ENCODE results near the gene SUMO3.

Gene SUMO3

GRCh38 chr21:44778094-44778493 lies 39.8 kb downstream of the SUMO3 start:
- DNase-seq = no peak

DNA sequence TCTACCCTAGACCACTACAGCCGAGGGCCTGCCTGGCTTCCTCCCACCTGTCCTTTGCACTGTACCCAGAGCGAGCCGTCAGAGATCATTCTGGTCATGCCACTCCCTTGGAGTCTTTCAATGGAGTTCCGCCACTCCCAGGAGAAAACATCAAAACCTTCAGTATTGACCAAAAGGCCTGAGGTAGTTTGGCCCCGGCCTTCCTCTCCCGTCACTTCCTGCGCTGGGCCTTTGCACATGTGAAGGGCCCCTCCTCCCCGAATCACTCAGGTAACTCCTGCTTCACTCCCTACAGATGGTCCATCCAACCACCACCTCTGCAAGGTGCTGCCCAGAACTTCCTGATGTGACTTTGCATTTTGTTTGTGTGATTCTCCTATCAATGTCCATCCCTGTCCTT lies 42.9 kb downstream of the SUMO3 start:
- DNase-seq = no peak

DNA sequence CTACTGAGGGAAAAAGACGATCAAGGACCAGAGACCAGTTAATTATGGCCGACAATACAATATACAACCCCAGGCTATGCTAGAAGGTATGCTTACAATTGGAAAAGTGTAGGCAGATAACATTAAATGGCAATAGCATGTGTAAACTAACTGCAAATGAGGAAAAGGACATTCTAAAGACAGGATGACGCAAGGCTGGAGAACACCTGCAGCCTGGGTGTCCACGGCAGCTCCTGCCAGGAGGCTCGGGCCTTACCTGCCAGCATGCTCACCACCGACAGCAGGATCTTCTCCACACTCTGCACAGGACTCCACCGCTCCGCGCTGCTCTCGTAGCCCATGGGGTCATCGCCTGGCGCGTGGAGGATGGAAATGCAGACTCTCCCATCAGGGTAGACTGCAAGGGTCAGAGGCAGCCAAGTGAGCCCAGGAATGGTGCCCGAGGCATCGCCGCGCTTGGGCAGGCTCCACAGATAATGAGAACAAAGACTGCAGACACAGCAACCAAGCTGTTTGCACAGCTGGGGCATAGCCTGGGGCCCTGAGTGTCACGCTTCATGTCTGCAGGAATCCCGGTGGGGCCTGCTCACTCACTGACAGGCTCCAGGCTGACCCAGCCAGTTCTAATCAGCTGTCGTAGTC lies 44.5 kb downstream of the SUMO3 start:
- DNase-seq = no peak

DNA sequence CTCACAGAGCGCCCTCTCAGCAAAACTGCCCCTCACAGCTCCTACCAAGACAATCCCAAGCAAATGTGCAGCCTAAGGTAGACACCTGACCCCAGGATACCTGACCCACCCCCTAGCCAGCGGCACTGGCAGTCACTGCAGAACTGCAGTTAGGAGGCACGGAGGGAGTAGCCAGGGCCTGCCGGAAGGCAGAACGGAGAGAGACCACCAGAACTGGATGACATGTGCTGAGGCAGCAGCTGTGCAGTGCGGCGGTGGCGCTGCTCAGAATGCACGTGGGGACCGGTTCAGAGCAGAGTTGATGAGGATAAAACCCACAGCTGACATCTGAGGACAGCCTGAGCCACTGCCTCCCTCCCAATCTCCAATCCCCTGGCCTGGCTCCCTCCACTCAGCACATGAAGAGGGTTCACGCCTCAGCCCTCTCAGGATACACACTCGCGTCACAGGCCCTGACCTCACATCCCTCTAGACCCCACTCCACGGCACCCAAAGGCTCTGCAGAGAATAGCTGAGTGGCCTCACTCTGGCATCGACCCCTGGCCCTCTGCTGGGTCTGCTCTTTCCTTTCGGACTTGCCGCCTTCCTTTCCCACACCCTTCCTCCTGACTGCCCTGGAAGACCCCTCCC lies 45.9 kb downstream of the SUMO3 start:
- no peak for DNase-seq

GRCh38 chr21:44767834-44768831 lies 49.7 kb downstream of the SUMO3 start:
- no peak for DNase-seq

DNA sequence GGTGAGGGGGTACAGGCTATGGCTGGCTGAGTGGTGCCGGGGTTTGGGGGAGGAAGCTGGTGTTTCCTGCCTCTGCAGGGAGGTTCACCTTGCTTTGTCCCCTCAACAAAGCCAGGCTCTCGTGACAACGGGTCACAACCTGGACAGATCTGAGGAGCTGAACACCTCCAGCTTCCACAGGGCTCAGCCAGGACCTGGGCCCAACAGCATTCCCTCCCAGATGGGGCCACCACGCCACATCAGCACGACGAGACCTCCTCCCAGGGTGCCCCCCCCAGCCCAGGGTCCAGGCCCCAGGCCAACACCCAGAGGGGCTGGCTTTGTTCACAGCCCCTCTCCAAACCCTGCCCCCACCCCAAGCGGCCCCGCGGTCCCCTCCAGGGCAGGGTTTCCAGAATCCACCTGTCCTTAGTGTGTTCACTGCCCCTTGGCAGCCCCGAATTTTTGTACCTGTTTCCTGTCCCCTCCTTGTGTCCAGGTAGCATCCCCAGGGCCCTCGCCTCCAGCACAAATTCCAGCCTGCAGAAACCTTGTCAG lies 51.0 kb downstream of the SUMO3 start:
- DNase-seq = no peak

DNA sequence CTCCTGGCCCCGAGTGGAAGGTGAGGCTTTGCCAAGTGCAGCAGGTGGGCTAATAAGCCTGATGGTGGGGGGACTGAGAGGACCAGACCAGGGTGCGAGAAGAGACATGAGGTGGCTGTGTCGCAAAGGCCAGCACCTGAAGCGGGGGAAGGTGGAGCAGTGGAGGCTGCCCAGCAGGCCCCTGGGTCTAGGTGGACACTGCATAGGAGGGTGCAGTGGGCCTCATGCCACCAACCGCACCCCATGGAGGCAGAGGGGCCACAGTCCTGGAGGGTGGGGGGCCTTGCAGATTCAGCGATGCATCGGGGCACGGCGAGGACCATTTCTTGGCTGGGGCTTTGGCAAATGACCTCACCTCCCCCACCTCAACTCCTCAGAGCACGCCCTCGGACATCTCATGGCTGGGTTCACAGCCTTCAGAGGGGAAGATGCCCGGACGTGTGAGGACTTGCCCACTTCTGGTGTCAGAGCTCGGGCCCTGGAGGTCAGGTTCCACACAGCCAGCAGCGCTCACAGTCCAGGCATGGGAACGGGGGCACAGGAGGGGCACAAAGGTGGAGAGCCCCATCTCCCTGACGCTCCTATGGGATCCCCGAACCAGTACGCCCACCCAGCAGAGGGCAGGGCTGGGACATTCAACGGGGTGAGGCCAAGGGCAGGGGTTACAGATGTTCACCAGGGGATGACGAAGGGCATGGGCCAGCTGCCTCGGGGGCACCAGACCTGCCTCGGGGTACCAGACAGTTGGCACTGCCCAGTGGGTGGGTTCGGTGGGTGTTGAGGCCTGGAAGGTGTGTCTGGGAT lies 51.6 kb downstream of the SUMO3 start:
- no peak for DNase-seq

- DNase-seq = peak; percentile 74
These were observed 52.4 kb downstream of the SUMO3 start for GRCh38 chr21:44765231-44766013.

DNA sequence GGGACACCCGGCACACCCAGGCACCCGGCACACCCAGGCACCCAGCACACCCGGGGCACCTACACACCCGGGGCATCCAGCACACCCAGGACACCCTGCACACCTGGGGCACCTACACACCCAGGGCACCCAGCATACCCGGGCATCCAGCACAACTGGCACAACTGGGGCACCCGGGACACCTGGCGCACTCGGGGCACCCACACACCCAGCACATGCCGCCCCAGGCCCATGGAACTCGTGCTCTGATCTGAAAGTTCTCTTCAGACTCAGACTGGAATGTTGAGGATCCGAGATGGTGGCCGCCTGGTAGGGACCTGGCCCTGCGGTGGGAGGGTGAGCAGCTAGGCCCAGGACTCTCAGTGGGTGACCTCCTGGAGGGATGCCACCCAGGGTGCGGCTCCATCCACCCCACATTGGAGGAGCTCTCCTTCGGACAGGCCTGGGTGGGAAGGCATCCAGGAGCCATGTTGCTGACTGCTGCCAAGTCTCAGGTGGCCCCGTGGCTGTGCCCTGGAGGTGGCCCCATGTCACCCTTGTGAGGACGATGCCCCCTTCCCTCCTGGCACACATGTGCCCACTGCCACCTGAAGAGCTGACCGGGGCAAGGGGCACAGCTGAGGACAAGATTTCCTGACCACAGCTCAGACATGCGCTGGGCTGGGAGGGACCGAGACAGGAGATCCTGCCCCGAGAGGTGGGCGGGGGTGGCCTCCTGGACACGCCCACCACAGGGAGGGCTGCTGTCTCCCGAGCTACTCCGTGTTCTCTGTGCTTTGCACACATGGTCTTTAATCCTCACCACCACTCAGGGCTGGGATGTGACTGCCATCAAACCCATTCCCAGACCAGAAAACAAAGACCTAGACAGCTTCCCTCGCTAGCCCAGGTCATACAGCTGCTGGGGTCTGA lies 53.3 kb downstream of the SUMO3 start:
- DNase-seq = peak; percentile 20

DNA sequence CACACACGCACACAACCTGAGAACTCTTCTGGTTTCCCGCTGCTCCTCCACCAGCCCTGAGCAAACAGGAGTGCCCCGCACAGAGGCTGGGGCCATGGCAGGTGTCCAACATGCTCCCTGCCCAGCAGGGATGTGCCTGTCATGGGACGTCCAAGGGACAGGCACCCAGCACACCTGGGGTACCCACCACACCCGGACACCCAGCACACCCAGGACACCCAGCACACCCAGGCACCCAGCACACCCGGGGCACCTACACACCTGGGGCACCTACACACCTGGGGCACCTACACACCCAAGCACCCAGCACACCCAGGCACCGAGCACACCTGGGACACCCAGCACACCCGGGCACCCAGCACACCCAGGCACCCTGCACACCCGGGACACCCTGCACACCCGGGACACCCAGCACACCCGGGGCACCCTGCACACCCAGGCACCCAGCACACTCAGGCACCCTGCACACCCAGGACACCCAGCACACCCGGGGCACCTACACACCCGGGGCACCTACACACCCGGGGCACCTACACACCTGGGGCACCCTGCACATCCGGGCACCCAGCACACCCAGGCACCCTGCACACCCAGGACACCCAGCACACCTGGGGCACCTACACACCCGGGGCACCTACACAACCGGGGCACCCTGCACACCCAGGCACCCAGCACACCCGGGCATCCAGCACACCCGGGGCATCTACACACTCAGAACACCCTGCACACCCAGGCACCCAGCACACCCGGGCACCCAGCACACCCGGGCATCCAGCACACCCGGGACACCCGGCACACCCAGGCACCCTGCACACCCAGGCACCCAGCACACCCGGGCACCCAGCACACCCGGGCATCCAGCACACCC lies 54.2 kb downstream of the SUMO3 start:
- DNase-seq = no peak

- DNase-seq = no peak
These were observed 54.8 kb downstream of the SUMO3 start for GRCh38 chr21:44763050-44763378.

DNA sequence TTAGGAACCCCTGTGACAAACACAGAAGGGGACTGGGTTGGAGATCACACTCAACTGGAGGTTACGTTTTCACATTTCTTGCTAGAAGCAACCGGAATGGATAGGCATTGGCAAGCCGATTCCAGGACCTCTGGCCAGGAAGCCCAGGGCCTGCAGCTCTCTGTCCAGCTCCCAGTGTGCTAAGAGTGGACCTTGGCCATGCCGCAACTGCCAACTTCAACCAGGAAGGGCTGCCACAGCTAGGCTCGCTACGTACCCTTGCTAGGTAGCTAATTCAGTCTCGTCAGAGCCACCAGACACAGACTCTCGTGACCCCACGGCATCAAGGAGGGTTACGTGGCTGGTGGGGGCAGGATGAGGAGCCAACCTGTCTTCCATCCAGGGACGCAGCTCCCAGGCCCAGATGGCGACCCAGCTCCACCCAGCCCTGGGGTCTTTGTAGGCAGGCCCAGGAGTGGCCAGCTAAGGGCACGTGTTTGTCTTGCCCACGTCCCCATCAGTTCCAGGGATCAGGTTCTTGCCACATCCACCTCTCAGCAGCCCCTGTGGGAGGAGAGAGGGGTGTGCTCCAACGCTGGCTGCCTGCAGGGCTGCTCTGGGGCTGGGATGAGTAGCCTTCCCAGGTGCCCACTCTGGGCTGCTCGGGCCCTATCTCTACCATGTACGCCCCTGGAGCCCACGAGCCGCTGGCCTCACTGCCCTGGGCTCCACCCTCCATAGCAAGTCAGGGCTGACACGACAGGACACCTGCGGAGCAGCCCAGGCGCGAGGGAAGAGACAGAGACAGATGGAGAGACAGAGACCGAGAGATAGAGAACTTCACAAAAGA lies 55.4 kb downstream of the SUMO3 start:
- DNase-seq = no peak

DNA sequence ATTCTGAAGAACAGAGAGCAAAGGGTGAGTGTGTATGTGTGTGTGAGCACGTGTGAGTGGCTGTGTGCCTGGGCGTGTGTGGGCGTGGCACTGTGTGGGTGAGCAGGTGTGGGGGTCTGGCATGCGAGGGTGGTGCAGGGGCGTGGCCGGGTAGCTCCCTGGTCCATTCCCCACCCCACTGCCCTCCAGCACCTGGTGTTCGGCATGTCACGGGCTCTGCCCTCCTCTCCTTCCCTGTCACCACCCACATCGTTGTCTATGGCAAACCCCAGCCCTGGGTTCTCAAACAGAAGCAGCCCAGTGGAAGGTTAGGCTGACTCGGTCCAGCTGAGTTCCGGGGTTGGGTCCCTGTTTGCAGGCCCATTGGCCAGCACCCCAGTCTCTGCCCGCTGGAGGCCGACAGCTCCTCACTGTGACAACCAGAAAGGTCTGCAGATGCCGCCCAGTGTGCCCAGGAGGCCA lies 56.1 kb downstream of the SUMO3 start:
- no peak for DNase-seq

DNA sequence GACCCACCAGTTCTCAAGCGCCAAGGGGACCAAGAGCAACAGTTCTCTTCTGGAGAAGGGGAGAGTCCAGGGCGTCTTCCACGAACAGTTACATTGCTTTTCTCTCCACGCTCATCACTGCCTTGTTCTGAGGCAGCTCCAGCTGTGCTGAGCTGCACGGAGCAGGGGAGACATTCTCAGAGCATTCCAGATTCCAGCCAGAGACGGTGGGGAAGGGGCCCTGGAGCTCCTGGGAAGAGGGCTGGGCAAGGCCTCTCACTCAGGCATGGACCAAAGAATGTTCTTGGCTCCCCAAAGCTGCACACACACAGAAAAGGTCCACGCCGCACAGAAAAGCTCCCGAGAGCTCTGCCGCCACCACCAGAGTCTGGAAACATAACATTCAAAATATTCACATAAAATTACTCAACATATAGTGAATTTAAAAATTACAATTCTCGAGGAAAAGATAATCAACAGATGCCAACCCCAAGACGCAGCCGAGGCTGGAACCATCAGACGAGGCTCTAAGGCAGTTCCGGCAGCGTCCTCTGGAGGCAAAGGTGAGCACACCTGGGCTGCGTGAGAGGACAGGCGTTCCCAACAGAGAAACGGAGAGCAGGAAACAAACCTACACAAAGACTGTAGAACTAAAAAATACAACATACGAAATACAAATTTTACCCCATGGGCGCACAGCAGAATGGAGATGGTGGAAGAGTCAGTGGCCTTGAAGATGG lies 56.7 kb downstream of the SUMO3 start:
- no peak for DNase-seq

DNA sequence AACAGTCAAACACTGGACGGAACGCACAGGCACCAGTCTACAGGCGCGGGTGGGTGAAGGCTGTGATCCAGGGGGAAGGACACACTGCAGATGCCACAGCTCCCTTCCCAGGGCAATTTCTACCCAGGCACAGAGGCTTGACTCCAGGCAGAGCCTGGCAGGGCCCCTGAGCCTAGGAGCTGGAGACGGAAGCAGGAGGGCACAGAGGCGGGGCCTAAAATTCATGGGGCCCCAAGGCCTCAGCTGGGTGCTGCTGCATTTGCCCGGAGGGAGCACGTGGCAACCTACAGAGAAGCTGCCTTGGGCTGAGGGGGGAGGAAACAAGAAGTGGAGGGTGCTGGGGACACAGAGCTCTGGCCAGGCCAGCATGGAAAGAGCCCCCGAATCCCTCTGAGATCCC lies 57.5 kb downstream of the SUMO3 start:
- DNase-seq = no peak

GRCh38 chr21:44759628-44760285 lies 58.1 kb downstream of the SUMO3 start:
- no peak for DNase-seq

Measured in hematopoietic multipotent progenitor cell treated with erythropoietin and hydrocortisone succinate and interleukin-3 and kit ligand, for 4 days (in vitro differentiated cells).